Epithelial cell of prostate (primary cell): ENCODE results near the gene HELZ.

Experiments used
- DNase-seq: peaks from one replicate; pipeline ENCODE4 v3.0.0-alpha.2; 2011; ENCODE audit warnings: low read depth, low spot score
- H3K27ac ChIP-seq: fragments of 450-650 bp; 2 replicates; pipeline ENCODE4 v1.5.1; 2017; ENCODE audit warnings: mild to moderate bottlenecking

The HELZ gene

DNA sequence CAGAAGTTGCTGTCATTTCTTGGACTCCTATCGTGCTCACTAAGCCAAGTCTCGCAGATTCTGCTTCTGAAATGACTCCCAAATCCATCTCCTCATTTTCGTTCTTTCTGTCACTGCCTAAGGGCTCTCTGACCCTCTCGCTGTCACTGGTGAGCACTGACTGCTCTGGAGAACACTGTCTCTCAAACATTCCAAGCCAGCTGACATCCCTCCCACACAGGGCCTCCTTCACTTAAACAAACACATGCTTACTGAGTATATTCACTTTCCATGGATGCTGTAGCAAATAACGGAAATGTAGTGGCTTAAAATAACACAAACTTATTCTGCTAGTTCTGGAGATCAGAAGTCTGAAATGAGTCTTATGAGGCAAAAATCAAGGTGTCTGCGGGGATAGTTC, 181.9 kb downstream of the HELZ start:
- H3K27ac ChIP-seq: no peak overlapping the region
- DNase-seq: no peak

DNA sequence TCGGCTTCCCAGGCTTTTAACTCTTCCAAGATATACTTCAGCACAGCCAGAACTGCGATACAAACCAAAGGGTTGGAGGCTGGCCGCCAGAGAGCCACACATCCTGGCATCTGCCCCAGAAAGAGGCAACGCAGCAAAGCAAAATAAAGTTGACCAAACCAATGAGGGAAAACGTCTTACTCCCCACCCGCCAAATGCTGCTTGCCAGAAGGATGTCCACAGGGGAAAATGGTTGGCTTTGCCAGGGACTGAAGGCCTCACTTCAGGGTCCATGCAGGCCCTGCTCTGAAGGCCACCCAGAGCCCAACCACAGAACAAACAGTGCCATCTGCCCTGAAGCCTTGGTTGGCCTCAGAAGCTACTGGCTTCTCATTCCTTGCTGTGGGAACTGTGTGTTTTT, 185.6 kb downstream of the HELZ start:
- H3K27ac ChIP-seq: no peak overlapping the region
- DNase-seq: no peak

DNA sequence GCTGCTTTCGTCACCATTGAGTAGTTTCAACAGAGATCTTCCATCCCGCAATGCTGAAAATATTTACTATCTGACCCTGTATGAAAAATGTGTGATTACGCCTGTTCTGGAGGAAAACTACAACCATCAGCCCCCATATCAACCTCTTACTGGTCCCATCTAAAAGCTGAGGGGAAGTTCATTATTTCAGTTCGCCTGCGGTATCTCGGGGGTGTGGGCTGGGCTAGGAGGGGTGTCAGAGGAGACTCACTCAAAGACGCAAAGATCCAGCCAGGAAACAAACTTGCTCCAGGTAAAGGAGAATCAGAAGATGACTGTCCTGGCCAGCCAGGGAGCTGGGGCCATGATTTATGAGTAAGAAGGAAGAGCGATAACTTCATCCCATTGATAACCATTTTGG, 187.0 kb downstream of the HELZ start:
- no peak for DNase-seq
- H3K27ac ChIP-seq: no peak overlapping the region

DNA sequence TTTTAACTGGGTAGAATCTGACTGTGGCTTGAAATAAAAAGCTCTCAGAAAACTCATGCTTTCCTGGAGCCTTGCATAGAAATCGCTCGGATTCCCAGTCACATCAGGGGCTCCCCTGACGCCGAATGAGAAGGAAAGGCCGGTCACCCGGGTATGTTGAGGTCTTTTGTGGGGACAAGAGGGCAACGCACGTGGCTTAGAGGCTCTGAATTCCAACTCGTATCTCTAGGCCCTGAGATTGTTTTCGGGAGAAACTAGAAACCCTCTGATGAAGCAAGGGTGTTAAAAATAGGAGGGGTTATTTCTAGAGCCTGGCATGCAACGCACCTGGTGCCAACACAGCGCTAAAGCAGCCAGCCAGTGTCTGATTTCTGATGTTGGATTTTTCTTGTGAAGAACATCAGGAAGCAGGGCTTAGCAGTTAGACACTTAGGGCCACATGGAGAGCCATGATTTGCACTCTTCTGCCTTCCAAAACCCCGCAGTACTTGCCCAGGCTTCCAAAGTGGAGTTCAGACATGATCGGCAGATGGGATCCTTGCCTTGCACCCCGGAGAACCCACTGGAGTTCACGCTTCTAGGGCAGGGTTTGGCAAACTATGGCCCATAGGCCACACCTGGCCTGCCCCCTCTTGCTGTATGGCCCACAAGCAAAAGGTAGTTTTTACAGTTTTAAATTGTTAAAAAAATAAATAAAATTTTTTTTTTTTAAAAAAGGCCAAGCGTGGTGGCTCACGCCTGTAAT, 188.1 kb downstream of the HELZ start:
- DNase-seq: no peak

DNA sequence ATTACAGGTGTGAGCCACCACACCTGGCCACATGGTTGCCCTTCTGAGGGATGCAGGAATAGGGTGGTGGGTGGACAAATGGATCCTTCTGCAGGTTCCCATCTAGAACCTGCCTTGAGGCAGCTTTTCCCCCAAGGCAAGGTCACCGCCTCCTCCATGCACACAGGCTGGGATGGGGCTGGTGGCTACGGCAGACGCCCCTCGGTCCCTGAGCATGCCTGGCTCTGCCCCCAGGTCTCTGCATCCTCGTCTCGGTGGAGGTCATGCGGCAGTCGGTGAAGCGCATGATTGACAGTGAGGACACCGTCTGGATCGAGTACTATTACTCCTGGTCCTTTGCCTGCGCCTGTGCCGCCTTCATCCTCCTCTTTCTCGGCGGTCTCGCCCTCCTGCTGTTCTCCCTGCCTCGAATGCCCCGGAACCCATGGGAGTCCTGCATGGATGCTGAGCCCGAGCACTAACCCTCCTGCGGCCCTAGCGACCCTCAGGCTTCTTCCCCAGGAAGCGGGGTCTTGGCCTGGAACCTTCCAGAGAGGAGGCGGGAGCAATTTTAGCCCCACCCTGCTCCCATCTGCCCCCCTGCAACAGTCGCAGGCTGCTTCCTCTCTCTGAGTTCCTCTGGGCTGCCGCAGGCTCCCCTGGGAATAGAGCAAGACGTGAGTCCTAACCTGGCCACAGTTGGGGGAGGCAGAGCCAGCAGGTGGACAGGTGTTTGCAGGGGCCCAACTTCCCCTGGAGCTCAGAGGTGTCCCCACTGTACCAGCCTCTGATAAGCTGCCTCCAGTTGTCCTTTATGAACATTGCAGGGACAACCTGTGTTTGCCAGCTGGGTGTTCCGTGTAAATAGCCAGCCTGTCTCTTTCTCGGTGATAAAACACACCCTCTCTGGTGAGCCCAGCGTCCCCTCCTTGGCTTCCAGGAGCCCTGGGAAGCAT, 188.9 kb downstream of the HELZ start:
- H3K27ac ChIP-seq: no peak overlapping the region
- no peak for DNase-seq

More for the DNA sequence above, 188.1 kb downstream of the HELZ start:
- H3K27ac ChIP-seq: no peak overlapping the region

DNA sequence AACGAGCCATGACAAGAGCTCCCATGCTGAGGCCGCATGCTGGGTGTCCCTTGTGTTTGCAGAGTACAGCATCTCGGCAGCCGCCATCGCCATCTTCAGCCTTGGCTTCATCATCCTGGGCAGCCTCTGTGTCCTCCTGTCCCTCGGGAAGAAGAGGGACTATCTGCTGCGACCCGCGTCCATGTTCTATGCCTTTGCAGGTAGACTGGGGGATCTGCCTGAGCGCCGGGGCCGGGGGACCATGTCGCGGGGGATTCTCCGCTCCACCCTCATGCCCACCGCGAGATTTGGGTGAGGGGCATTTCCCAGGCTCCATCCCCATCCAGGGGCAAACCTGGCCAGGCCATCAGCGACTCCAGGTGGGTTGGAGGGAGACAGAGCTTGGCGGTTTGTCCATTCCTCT, 190.0 kb downstream of the HELZ start:
- H3K27ac ChIP-seq: no peak overlapping the region
- DNase-seq: no peak

DNA sequence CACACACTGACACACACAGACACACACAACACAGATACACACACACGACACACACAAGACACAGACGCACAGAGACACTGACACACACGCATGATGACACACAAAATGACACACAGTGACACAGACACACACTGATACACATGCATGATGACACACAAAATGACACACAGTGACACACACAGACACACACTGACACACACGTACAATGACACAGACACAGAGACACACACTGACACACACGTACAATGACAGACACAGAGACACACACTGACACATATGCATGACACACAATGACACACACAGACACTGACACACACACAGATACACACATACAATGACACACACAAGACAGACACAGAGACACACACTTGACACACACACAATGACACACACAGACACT, 190.4 kb downstream of the HELZ start:
- no peak overlapping the region for H3K27ac ChIP-seq
- no peak for DNase-seq

DNA sequence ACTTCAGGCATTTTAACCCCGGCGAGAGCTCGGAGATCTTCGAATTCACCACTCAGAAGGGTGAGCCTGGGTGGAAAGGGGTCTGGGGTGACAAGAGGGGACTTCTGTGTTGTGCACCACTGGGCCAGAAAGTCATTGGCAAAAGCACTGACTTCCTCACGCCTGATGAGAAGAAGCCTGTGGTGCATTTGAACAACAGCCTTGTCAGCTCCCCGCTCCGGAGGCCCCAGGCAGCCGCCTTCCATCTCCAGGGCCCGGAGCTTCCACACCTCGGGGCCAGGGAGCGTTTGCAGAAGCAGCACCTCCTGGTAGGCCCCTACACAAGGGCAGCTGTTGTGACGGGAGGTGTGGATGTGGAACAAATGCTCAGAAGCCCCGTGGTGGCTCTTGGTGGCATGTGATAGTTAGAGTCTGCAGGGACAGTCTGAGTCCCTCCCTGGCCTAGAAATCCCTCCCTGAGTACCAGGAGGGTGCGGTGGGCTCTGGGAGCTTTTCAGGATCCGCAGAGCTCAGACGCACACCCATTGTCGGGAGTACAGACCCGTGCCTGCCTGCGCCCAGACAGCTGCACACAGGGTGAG, 190.9 kb downstream of the HELZ start:
- H3K27ac ChIP-seq: no peak overlapping the region
- DNase-seq: no peak

DNA sequence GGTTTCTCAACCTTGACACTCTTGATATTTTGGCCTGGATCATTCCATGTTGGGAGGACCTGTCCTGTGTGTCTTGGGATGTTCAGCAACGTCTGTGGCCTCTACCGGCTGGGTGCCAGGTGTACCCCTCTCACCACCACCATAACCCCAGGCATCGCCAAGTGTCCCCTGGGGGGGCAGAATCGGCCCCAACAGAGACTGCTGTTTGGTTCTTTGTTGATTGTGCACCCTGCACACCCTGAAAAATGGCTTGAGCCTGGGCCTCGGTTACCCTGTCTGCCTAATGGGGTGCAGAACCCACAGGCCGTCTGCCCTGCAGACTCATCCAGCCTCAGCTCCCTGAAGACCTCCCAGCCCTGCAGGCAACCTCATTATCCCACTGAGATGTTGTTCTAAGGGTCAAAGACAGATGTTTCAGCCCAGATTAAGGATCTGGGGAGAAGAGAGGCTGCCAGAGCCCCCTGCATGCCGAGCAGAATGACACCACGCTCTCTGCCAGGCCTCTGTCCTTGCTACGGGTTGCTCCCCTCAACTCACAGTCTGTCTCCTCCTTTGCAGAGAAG, 191.5 kb downstream of the HELZ start:
- no peak overlapping the region for H3K27ac ChIP-seq
- no peak for DNase-seq

DNA sequence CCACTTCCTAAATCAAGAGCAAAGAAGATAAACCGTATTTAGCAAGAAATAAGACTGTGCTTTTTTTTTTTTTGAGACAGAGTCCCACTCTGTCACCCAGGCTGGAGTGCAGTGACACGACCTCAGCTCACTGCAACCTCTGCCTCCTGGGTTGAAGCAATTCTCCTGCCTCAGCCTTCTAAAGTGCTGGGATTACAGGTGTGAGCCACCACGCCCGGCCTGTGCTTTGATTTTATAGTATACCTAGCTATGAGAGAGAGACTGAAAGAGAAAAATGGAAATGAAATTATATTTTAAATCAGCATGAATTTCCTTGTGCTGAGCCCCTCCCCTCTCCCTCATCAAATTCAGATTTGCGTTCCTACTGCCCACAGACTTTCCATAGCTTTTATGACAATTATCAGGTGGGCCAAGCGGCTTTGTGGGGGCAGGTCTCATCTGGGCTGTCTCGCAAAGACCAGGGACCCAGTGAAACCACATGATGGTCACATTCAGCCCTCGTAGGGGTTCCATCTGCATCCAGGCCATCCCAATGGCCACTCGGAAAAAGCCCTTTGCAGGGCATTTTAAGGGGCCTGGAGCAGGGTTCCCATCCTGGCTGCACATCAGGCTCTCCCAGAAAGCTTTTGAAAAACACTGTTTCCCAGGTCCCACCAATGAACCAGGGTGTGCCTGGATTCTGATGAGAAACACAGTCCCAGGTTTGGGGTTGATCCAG, 192.1 kb downstream of the HELZ start:
- no peak for DNase-seq
- no peak overlapping the region for H3K27ac ChIP-seq

DNA sequence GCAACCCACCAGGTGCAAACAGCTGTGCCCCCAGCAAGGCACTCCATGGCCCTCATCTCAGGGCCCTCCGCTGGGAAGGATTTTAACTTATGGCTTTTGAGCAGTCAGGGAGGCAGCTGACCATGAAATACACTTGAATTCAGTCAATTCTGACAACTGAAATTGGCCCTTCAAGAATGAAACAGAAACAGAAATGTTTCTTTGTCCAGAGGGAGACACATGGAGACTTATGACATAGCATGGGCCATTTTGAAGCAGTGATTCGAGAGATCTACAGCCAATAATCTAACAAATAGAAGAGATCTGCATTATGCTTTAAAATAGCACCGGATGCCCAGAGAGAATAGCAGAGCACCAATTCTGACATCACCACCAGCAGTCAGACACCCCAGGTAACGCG, 193.2 kb downstream of the HELZ start:
- no peak overlapping the region for H3K27ac ChIP-seq
- no peak for DNase-seq

DNA sequence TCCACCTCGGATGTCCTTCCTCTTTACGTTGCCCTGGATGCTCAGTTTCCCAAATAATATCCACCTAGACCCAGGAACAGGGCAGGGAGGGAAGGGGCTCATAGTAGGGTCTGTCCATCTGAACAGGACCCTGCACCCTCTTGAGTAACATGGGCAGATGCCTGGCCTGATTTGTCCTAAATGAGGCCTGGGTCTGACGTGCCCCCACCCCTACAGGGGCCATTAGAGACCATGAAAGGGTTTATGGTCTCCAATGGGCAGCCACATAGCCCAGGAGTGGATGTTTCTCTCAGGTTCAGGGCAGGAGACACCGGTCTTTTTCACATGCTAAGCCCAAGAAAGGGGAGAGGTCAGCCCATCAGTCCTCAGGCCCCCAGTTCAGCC, 193.8 kb downstream of the HELZ start:
- DNase-seq: no peak
- H3K27ac ChIP-seq: no peak overlapping the region

DNA sequence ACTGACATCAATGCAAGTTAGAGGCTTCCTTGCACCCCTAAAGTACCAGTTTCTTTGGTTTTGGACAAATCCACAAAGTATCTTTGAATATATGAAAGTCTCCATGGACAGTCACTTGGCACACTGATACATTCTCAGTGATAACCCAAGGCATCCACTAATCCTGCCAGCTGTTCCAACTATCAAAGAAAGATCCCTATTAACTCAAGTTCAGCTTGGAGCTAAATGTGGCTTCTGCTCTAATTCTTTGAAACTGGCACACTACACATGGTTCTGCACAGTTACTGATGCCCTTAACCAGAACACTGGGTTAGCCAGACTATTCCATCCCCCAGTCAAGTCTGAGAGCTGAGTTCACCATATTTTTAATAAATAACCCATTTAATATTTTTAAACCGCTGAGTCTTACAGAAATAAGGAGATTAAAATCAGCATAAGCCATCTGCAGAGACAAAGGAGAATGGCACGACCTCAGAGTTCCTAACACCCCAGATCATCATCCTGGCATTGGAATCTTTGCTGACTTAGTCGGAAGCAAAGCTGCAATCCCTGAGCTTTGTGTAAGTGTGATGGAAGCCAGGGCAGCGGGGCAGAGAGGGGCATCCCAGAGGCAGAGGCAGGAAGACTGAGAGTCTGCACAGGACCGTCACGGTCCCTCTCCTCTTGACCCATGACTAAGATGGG, 194.4 kb downstream of the HELZ start:
- no peak for DNase-seq

DNA sequence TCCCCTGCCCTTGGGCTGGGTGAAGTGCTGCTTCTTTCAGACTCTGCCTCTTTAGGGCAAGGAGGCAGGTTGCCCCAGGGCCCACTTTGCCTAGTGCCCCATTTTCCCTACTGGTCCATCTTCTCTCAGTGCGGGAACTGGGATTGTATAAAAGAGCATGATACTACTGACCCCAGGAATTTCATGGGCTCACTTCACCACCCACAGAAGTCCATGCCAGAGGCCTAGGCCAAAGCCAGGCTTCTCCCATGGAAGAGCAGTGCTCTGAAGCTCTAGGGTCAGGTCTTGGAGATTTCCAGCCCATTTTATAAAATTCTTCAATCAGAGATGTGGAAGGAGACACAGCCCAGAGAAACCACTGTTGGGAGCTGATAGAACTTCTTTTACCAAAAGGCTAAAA, 194.9 kb downstream of the HELZ start:
- DNase-seq: no peak
- no peak overlapping the region for H3K27ac ChIP-seq

More for the DNA sequence above, 194.4 kb downstream of the HELZ start:
- H3K27ac ChIP-seq: no peak overlapping the region

DNA sequence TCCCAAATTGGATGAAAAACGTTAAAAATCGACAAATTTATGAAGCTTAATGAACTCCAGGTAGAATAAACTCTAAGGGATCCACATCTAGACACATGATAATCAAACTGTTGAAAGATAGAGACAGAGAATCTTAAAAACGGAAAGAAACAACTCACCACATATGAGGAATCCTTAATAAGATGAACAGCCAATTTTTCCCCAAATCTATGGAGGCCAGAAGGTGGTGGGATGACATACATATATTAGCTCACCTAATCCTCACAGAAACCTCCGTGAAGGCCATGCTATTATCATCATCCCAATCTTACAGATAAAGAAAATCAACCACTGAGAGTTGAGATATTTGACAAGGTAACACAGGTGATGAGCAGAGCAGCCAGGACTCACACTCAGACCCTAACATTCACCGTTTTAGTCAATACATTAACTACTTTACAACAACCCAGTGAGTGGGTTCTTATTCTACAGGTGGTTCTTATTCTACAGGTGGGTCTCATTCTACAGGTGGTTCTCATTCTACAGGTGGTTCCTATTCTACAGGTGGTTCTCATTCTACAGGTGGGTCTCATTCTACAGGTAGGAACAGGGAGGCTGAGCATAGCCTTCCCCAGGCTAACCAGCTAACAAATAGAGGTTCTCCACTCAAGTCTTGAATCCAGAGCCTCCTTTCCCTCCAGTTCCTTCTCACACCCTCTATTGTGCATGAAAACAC, 195.8 kb downstream of the HELZ start:
- DNase-seq: no peak
- H3K27ac ChIP-seq: no peak overlapping the region

DNA sequence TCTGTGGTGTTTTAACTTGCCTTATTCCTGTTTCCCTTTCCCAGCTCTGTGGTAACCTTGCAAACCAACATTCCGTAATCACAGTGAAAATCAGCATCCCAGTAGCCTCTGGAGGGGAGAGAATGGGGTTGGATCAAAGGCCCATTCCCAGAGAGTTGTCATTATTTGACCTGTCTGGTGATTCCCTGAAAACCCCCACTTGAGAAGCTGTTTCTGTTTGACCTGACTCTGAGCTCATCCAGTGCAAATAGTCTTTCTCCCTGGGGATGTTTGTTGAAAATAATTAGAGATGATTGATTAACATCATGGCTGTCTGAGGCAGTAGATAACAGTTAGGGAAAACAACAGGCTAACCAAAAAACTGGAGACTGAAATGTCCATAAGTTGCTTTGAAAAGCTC, 197.6 kb downstream of the HELZ start:
- no peak for DNase-seq
- H3K27ac ChIP-seq: no peak overlapping the region

DNA sequence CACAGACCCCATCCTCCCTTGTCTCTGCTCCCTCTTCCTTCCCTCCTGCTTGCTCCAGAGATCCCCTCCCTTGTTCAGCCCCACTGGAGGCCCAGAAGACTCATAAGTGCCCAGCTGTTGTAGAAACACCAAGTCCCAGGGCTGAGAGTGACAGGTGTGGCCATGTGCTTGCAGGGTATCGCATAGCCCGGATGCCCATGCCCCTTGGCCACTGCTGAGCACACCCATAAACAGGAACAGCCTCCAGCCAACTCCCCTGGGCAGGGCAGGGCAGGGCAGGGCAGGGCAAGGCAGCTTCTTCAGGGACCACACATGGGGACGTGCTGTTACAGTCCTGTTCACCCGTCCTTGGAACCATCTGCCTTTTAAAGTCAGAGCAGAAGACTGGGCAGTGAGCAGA, 198.6 kb downstream of the HELZ start:
- DNase-seq: no peak
- H3K27ac ChIP-seq: no peak overlapping the region

DNA sequence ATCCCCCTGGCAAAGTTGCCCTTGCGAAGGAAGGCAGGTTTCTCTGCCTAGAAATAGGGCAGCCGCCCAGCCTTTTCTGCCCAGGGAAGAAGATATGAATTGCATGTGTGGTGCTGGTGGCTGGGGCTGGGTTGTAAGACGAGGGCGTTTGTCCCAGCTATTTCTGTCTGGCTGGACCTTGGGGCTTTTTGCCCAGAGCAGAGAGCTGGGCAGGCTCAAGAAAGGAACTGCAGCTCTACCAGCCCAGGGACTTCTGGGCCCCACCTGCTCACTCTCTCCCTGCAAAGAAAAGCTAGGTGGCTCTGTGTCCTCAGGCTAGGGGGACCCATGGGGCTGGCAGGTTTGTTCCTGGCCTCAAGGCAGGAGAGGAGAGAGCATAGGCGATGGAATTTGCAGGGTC, 200.1 kb downstream of the HELZ start:
- no peak overlapping the region for H3K27ac ChIP-seq
- no peak for DNase-seq
